ENCODE measurements around the gene SCN3A.

Gene SCN3A

GRCh38 chr2:165203689-165204559, at the start of gene SCN3A:
Gene SCN3A (minus strand): TSS chr2:165204050. CDS start chr2:165176394, 27,656 bp downstream.
- TF ChIP-seq GATA2 (IDR thresholded peaks at IDR 0.05; ENCODE audit: low read depth, low read length) (no peak), GATA3 (IDR thresholded peaks at IDR 0.05; ENCODE audit: low read depth, low read length) (no peak)

- TF ChIP-seq GATA2 (IDR thresholded peaks at IDR 0.05; ENCODE audit: low read depth, low read length) (no peak), GATA3 (IDR thresholded peaks at IDR 0.05; ENCODE audit: low read depth, low read length) (no peak)
Observed at GRCh38 chr2:165253178-165253577, 49.3 kb upstream of the SCN3A start.

GRCh38 chr2:165251366-165251765, 47.5 kb upstream of the SCN3A start:
- TF ChIP-seq GATA2 (IDR thresholded peaks at IDR 0.05; ENCODE audit: low read depth, low read length) (no peak), GATA3 (IDR thresholded peaks at IDR 0.05; ENCODE audit: low read depth, low read length) (no peak)

GRCh38 chr2:165248238-165248637, 44.4 kb upstream of the SCN3A start:
- TF ChIP-seq GATA2 (IDR thresholded peaks at IDR 0.05; ENCODE audit: low read depth, low read length): no peak
- no peak for TF ChIP-seq GATA3 (IDR thresholded peaks at IDR 0.05; ENCODE audit: low read depth, low read length)

- TF ChIP-seq GATA3 (IDR thresholded peaks at IDR 0.05; ENCODE audit: low read depth, low read length) (no peak), GATA2 (IDR thresholded peaks at IDR 0.05; ENCODE audit: low read depth, low read length) (no peak)
Observed at GRCh38 chr2:165245081-165245793, 41.4 kb upstream of the SCN3A start.

GRCh38 chr2:165240916-165241315, 37.1 kb upstream of the SCN3A start:
- TF ChIP-seq GATA2 (IDR thresholded peaks at IDR 0.05; ENCODE audit: low read depth, low read length): no peak

- TF ChIP-seq GATA2 (IDR thresholded peaks at IDR 0.05; ENCODE audit: low read depth, low read length): peak; percentile 44; the same call in 1 of the 2 replicates
- no peak for TF ChIP-seq GATA3 (IDR thresholded peaks at IDR 0.05; ENCODE audit: low read depth, low read length)
Observed at GRCh38 chr2:165239856-165240515, 36.1 kb upstream of the SCN3A start.

- TF ChIP-seq GATA3 (IDR thresholded peaks at IDR 0.05; ENCODE audit: low read depth, low read length): no peak
- no peak for TF ChIP-seq GATA2 (IDR thresholded peaks at IDR 0.05; ENCODE audit: low read depth, low read length)
Observed at GRCh38 chr2:165239230-165239629, 35.4 kb upstream of the SCN3A start, which contains the start of gene SCN2A. Gene SCN2A (plus strand): TSS chr2:165239414. CDS start chr2:165295824, 56,410 bp downstream.

- TF ChIP-seq GATA3 (IDR thresholded peaks at IDR 0.05; ENCODE audit: low read depth, low read length): no peak
- no peak for TF ChIP-seq GATA2 (IDR thresholded peaks at IDR 0.05; ENCODE audit: low read depth, low read length)
Observed at GRCh38 chr2:165238295-165238694, 34.4 kb upstream of the SCN3A start.

- TF ChIP-seq GATA3 (IDR thresholded peaks at IDR 0.05; ENCODE audit: low read depth, low read length): no peak
- TF ChIP-seq GATA2 (IDR thresholded peaks at IDR 0.05; ENCODE audit: low read depth, low read length): no peak
Observed at GRCh38 chr2:165237056-165237455, 33.2 kb upstream of the SCN3A start.

- no peak for TF ChIP-seq GATA2 (IDR thresholded peaks at IDR 0.05; ENCODE audit: low read depth, low read length)
- no peak for TF ChIP-seq GATA3 (IDR thresholded peaks at IDR 0.05; ENCODE audit: low read depth, low read length)
Observed at GRCh38 chr2:165227571-165227970, 23.7 kb upstream of the SCN3A start.

- no peak for TF ChIP-seq GATA3 (IDR thresholded peaks at IDR 0.05; ENCODE audit: low read depth, low read length)
- no peak for TF ChIP-seq GATA2 (IDR thresholded peaks at IDR 0.05; ENCODE audit: low read depth, low read length)
Observed at GRCh38 chr2:165224941-165225340, 21.1 kb upstream of the SCN3A start.

- TF ChIP-seq GATA2 (IDR thresholded peaks at IDR 0.05; ENCODE audit: low read depth, low read length): no peak
- TF ChIP-seq GATA3 (IDR thresholded peaks at IDR 0.05; ENCODE audit: low read depth, low read length): no peak
Observed at GRCh38 chr2:165219481-165219880, 15.6 kb upstream of the SCN3A start.

- TF ChIP-seq GATA2 (IDR thresholded peaks at IDR 0.05; ENCODE audit: low read depth, low read length) (no peak), GATA3 (IDR thresholded peaks at IDR 0.05; ENCODE audit: low read depth, low read length) (0 out of 2 replicates have a peak, but pooled peaks have one; percentile 12)
Observed at GRCh38 chr2:165214093-165214492, 10.2 kb upstream of the SCN3A start.
